ENCODE results near the gene CNNM3.

The CNNM3 gene

GRCh38 chr2:96853321-96853720 is 37.3 kb downstream of the CNNM3 start:
- Mint-ChIP-seq H3K4me3 (no peak overlapping the region), H3K36me3 (ENCODE audit: low read depth) (peaks cover 38% of the 10 kb centered on the region), H3K4me1 (peaks cover 28% of the 10 kb centered on the region), H3K9me3 (no peaks in the 10 kb centered on the region), H3K27me3 (ENCODE audit: low read depth, poor library complexity) (peaks cover 2% of the 10 kb centered on the region), H3K27ac (no peak overlapping the region)
- DNase-seq, result no peak
- no peak for TF ChIP-seq CTCF (IDR thresholded peaks at IDR 0.05)

GRCh38 chr2:96856776-96857666 is 41.0 kb downstream of the CNNM3 start:
- Mint-ChIP-seq H3K9me3 (no peaks in the 10 kb centered on the region), H3K4me1 (peaks cover 43% of the 10 kb centered on the region), H3K27ac (no peak overlapping the region), H3K27me3 (ENCODE audit: low read depth, poor library complexity) (peaks cover 2% of the 10 kb centered on the region), H3K36me3 (ENCODE audit: low read depth) (peaks cover 33% of the 10 kb centered on the region), H3K4me3 (peak overlapping the region; percentile 81)
- DNase-seq, result no peak
- TF ChIP-seq CTCF (IDR thresholded peaks at IDR 0.05), result no peak

GRCh38 chr2:96857667-96858372 is 41.8 kb downstream of the CNNM3 start, which contains the start of gene ANKRD39:
Gene ANKRD39, minus strand, starts transcription at chr2:96858016. Its CDS starts 29 bp downstream, at chr2:96857987.
- Mint-ChIP-seq H3K4me3 (peak within 1 kb of the TSS; percentile 81), H3K4me1 (peaks cover 43% of the 10 kb centered on the region)

GRCh38 chr2:96859099-96859649 is 43.1 kb downstream of the CNNM3 start:
- Mint-ChIP-seq H3K9me3 (no peaks in the 10 kb centered on the region), H3K4me3 (peak overlapping the region; percentile 79), H3K4me1 (peaks cover 48% of the 10 kb centered on the region), H3K27me3 (ENCODE audit: low read depth, poor library complexity) (peaks cover 2% of the 10 kb centered on the region), H3K27ac (peak overlapping the region; percentile 71), H3K36me3 (ENCODE audit: low read depth) (peaks cover 30% of the 10 kb centered on the region)
- DNase-seq, result no peak
- TF ChIP-seq CTCF (IDR thresholded peaks at IDR 0.05), result no peak

More at GRCh38 chr2:96857667-96858372, 41.8 kb downstream of the CNNM3 start, which contains the start of gene ANKRD39:
- TF ChIP-seq CTCF (IDR thresholded peaks at IDR 0.05), result peak; percentile 59
- DNase-seq, result peak; percentile 98
- H3K27me3 Mint-ChIP-seq (ENCODE audit: low read depth, poor library complexity), result peaks cover 2% of the 10 kb centered on the region
- peak within 1 kb of the TSS; percentile 71 for H3K27ac Mint-ChIP-seq
- H3K9me3 Mint-ChIP-seq, result no peaks in the 10 kb centered on the region
- peaks cover 29% of the 10 kb centered on the region for H3K36me3 Mint-ChIP-seq (ENCODE audit: low read depth)

GRCh38 chr2:96859681-96860064 is 43.6 kb downstream of the CNNM3 start:
- peaks cover 2% of the 10 kb centered on the region for H3K27me3 Mint-ChIP-seq (ENCODE audit: low read depth, poor library complexity)
- H3K27ac Mint-ChIP-seq, result peak overlapping the region; percentile 92
- H3K4me3 Mint-ChIP-seq, result peak overlapping the region; percentile 79

More at GRCh38 chr2:96859681-96860064, 43.6 kb downstream of the CNNM3 start:
- no peak for TF ChIP-seq CTCF (IDR thresholded peaks at IDR 0.05)
- DNase-seq, result no peak
- Mint-ChIP-seq H3K9me3 (no peaks in the 10 kb centered on the region), H3K36me3 (ENCODE audit: low read depth) (peaks cover 29% of the 10 kb centered on the region), H3K4me1 (peaks cover 43% of the 10 kb centered on the region)

Measured in nephron progenitor cell (in vitro differentiated cells).